ENCODE measurements around the gene DCUN1D3.

DNA sequence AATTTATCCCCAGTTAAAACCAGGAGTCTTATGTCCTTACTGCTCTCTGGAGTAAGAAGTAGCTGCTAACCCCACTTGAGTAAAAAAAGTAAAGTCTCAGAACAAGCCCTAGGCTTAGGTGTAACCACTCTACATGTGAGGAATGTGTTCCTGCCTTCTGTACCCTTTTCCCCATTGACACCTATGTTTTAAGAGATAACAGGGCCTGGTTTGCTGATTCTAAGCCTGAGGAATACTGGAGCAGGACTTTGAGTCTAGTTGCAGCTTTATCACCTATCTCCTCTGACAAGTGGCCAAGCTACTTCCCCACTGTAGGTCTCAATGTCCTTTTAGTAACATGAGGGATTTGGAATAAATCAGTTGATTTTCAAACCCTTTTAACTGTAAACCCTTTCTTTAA is 53.6 kb downstream of the DCUN1D3 start:
- TF ChIP-seq, protein P1, sequence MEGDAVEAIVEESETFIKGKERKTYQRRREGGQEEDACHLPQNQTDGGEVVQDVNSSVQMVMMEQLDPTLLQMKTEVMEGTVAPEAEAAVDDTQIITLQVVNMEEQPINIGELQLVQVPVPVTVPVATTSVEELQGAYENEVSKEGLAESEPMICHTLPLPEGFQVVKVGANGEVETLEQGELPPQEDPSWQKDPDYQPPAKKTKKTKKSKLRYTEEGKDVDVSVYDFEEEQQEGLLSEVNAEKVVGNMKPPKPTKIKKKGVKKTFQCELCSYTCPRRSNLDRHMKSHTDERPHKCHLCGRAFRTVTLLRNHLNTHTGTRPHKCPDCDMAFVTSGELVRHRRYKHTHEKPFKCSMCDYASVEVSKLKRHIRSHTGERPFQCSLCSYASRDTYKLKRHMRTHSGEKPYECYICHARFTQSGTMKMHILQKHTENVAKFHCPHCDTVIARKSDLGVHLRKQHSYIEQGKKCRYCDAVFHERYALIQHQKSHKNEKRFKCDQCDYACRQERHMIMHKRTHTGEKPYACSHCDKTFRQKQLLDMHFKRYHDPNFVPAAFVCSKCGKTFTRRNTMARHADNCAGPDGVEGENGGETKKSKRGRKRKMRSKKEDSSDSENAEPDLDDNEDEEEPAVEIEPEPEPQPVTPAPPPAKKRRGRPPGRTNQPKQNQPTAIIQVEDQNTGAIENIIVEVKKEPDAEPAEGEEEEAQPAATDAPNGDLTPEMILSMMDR (IDR thresholded peaks at IDR 0.05; ENCODE audit: poor library complexity): no peak
- TF ChIP-seq EZH2 (IDR thresholded peaks at IDR 0.05; ENCODE audit: borderline replicate concordance): no peak
- no peak for TF ChIP-seq EZH2phosphoT487 (IDR thresholded peaks at IDR 0.05; ENCODE audit: low read depth, severe bottlenecking, unreplicated experiment)

All from hepatocyte (in vitro differentiated cells).